Activated CD8-positive, alpha-beta memory T cell treated with anti-CD3 and anti-CD28 coated beads, Interleukin-2, amount 50 U/mL, for 48 hours (primary cell): ENCODE measurements around the gene EHD3.
A peak's percentile ranks its signal among the peaks of the same experiment; 100 is the strongest.

Source experiments
- DNase-seq: peaks from one replicate; pipeline ENCODE4 v3.0.0-alpha.2; 2020

EHD3 gene

DNA sequence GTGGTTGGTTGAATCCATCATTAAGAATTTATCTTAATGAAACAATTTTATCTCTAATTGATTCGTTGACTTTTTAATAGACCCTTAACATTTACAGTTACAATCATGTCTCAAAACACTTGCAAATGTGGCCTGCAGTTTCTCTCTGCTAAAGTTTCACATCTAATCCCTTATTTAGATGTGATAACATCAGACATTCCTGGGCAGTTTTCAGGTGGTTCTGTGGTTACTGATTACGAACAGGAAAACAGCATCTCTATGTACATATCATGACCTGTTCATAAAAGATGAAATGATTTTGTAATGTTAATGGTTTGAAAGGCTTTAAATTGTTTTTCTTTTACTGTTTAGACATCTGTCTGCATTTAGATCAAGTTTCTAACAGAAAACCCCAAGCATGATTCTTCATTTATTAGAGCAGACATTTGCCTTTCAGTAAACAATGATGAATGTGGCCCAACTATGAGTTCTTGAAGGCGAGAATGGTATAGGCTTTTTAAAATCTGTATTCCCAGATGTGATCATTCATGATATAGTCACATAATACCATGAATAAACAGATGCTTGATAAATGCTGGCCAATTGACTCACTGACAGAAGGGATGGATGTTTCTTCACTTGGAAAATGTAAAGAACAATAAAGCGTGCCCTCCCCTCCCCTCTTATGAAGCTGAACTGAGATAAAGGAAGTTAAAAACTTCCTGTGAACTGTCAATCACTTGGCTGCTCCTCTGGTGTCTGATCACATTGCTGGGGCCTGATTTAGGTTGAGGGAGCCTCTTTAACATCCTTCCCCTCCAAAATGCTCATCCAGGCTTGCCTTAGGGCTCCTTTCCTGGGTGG, 20.1 kb upstream of the EHD3 start:
- no peak for DNase-seq

DNA sequence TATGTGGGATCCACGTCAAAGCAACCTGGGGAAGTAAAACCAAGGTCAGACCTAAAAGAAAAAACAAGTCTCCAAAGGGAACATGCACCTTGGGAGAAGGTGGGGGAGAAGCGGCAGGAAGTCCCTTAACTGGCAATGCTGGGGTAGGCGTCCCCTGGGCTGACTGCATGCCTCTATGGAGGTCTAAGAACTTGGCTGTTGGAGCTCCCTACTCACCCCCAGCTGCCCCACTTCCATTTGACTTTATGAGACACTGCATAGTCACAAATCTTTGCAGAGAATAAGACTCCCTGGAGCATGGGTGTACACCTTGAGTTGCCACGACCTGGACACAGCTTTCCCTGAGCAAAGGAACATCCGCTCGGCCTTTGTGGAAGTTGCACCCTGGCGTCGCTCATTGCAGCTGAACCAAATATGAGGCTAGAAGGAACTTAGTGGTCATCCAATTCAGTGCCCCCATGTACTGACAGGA, 19.5 kb upstream of the EHD3 start:
- DNase-seq = no peak

DNA sequence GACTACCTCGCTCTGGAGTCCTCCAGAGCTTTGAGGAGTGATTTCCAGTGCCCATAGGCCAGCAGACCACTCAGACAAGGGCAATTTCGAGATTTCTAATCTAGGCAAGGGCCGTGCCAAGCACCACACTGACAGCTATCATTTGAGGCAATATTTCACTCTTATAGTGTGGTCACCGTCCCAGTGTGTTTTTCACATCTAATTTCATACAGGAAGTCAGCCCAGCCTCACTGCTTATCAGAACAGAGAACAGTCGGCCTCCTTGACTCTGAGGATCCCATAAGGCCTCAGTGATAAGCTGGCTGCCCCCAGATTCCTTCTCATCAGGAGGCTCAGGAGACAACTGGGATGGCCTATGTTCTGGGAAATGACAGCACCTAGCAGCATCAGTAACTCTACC, 17.2 kb upstream of the EHD3 start:
- no peak for DNase-seq

DNA sequence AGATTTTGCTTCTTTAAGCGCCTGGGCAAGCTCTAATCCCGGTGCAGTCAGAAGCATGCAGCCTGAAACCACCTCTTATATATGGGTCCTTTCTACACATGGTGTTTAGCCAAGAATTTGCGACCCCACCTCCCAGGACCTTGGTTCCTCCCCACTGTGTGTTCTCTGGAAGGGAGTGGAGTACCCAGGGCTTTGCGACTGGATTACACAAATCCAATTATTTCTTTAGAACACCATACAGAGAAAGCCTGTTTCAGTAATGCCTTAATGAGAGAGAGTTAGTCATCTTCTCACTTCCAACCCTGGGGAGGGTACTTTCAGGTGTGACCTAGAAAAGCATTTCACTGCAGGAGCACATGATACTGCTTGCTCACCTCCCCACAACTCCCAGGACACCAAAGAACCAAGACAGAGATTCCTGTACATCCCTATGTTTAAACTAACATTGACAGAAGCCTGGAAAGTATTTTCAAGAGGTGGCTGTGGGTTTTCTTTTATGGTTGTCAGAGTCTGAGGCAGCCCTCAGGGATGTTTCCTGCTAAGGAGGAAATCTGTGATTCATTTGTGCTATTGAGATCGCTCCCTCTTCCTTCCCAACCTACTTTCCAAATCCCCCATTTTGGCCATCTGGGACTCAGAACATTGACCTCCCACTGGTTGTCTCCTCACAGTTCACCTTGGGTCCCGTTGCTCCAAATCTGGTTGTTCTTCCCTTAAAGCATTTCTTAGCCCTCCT, 16.3 kb upstream of the EHD3 start, which contains the start of gene CAPN14:
CAPN14 (minus strand) TSS at position 51 of the 736 bp plus-strand sequence. CDS start 12,068 bp downstream, outside the sequence.
- no peak for DNase-seq

DNA sequence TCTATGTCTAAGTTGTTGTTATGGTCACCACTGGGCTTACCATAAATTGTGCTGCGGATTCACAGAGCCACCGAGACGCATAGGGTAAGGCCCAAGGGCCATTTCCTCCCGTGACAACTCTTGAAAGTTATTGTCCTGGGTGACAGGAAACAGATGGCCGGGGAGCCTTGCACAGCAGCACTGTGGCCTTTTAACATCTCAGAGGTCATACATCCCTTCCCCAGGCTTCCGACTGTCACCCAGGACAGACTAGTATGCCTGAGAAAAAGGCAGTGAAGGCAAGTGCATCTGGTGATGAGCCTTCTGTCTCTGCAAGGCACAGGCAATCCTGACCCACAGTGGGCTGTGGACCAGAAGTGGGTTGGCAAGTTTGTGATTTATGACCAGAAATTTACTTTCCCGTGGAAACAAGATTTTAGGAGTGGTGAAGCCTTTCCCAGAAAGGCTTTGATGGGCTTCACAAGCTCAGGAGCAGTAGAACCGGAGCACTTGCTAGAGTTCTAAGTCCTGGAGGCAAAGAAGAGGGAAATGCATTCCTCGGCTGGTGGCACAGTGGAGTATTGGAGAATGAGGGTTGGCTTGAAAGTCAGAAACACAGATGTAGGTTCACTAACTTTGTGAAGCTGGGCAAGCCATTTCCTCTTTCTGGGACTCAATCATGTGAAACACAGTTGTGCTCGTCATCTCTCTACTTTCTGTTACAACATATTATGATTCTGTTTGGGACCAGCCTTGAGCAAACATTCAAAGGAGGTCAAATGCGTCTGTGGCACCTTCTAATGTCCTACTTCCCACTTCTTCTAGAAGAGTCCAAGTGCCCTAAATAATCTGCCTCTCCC, 14.6 kb upstream of the EHD3 start:
- no peak for DNase-seq

DNA sequence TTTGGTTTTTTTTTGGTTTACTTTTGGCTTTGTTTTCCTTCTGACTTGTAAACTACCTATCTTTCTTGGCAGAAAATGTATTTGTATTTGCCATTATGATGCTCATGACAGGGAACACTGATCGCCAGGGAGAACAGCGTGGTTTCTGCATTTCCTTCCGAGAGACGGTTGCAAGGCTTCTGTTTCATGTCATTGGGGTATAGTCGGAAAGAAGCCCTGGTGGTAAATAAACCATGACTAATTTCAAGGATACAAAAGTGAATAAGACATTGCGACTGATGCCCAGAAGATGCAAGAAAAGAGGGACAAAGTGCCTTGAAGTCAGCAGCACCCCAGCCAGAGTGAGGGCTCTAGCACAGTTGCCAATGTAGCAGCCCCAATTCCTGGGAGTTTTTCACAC, 12.4 kb upstream of the EHD3 start:
- no peak for DNase-seq

DNA sequence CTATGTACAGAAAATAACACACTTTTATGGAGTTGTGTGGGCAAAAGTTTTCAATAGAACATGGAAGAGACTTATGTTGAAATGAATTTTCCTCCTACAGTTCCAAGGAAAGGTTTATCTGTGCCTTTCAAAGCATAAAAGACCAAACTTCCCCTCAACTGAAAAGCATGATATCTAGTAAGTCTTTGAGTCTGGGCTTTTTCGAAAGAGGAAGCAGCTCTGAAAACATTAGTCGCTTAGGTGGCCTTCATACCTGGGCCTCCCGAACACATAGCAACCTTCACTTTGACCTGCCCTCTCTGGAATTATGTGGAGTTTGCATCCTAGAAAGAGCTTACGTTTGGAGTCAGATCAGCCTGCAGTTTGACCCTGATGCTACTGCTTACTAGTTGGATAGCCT, 11.9 kb upstream of the EHD3 start:
- no peak for DNase-seq

DNA sequence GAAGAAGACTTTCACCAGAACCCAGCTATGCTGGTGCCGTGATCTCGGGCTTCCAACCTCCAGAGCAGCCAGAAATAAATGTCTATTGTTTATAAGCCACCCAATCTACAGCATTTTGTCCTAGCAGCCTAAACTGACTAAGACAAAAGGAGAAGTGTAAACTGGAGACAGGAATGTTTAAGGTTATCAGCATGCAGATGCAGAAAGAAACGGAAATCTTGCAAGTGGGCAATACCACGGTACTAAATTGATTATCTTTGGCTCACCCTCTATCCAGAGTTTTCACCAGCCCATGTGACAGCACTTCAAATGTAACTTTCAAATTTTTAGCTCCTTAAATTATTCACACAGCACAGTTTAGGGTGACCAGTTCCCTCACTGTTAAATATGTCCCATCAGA, 10.9 kb upstream of the EHD3 start:
- no peak for DNase-seq

DNA sequence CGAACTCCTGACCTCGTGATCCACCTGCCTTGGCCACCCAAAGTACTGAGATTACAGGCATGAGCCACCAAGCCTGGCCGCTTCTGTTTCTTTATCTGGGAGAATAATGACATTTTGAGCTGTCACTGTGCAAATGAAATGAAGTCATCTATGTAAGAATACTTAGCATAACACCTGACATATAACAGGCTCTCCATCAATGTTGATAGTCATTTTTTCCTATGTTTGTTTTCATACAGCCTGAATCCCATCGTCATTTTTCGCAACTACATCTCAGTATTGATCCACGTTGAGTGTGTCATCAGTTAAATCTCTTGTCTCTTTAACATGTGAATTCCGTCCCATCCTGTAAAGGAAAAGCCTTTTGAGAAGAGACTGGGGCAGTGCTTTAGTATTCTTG, 10.2 kb upstream of the EHD3 start:
- no peak for DNase-seq

DNA sequence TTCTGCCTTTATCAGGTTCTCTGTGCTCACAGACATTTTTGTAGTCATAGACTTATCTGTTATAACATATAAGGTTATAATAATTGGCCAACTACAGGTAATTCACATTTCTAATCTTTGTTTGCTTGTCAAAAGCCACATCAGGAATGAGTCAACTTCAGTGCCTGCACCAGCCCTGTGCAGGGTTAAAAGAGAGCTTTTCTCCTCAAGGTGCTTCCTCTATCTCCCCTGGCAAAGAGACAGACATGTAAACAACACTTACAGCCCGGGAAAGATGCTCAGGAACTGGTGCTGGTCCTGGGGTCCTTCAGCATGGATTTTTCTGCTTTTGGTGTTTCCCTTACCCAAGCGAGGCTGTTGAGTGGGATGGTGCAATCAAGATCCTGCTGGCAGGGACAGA, 7.7 kb upstream of the EHD3 start:
- DNase-seq = no peak

DNA sequence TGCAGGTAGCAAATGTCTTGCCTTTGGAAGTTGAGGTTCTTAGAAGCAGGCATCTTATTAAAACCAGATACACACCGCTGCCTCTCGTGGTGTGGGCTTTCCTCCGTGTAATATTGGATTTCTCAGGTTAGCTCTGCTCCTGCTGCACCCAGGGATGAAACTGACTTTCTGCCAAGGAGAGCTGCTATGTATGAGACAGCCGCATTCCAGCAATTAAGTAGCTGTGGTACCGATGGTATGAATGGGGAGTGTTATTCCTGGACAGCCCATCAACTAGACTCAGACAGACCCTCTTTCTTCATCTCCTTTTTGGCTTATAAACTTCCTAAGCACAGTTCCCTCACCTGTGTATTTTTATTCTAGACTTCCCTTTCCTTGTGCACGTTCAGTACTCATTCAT, 6.8 kb upstream of the EHD3 start:
- DNase-seq = no peak

DNA sequence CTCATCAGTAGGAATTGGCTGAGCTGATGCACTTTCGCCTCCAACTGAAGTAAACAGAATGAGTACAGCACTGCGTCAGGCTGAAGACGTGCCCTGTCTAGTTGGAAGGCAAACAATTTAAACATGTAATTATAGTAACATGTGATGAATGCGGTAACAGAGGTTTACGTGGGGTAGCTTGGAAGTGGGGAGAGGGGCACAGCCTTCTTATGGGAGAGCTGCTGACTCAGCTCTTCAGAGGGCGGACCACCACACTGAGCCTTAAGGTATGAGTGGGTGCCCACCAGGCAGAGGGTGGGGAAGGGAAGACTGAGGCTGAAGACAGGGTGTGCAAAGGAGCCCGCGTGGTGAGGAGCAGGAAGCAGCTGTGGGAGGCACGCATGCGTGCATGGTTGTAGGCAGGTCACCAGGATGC, 6.2 kb upstream of the EHD3 start:
- no peak for DNase-seq

DNA sequence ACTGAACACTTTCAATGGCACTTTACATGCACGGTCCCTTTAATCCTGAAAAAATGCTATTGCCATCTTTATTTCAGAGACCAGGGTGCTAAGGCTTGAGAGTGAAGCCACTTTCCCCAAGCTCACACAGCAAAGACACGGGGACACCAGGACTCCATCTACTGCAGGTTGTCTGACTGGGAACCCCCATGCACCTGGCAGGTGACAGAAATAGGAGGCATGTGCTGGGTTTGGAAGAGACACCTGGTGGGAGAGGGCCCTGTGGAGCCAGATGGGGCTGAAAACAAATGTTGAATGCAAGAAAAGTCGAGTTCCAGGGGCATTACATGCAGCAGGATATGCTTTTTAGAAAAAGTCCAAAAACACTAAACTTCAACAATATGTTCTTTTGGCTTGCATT, 5.2 kb upstream of the EHD3 start:
- DNase-seq = no peak

DNA sequence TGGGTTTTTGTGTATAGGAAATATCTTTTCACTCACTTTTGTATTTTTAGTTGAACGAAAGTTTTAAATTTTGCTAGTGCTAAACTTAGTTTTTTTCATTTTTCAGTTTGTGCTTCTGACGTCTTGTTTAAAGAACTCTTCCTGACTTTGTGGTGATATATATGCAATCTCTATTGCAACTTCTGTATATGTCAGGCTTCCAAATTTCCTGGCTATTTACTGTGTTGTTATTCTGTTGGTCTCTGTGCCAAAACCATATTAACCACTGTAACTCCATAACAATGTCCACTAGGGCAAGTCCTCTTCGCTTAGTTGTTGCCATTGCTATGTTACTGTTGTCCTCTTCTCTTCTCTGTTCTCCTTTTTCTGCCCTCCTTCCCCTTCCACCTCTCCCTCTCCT, 3.2 kb upstream of the EHD3 start:
- no peak for DNase-seq

DNA sequence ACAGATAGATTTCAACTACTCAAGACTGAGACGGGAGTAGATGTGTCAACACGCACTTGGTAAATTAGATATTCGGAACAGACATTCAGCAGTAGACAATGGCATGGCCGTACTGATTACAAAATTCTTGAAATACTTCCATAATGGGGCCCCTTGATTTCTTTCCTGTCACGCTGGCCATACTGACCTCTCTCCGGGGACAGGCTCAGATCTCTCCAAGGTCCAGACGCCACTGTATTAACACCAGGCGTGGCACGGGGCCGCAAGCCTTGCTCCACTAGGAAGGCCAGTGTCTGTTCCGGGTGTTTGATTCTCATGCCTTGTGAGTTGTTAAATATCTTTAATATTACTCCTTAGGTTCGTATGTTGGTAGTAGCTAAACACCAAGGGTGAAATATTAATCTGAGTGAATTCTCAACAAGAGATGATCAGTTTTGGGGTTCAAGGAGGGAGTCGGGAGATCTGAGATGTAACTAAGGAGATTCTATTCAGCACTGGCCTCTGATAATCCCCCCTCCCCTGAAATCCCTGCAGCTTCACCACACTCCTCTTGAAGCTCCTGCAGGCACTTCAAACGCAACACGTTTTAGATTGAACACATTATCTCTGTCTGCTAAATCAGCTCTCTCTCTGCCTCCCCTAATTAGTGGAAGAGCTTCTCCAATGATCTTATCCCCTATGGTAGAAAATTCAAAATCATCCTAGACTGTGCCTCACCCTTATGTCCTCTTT, 2.2 kb upstream of the EHD3 start:
- no peak for DNase-seq

DNA sequence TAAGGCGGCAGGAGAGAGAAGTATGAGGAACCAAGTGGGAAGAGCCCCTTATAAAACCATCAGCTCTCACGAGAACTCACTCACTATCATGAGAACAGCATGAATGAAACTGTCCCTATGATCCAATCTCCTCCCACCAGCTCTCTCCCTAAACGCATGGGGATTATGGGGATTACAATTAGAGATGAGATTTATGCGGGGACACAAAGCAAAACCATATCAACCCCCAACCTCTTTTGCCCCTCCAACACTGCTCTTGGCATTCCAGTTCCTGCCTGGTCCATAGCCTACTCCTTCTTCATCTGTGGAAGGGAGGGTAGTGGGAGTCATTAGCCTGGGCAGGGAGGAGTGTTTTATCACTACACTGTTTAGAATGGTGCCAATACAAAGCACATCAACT, 1.4 kb upstream of the EHD3 start:
- DNase-seq = no peak

DNA sequence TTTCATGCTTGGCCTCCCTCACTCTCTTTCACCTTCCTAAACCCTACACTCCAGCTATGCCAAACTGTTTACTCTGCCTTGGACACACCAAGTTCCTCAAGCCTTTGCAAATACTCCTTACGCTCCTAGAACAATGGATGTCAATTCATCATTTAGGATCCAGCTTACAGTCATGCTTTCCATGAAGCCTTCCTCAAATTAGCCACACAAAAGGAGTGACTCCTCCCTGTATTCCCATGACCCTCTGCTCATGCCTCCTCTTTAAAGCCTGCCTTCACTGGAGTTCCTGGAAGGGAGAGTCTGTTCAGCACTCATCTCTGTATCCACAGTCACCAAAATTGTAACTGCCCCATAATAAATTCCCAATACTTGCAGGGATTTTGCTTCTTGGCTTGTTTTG, 721 bp upstream of the EHD3 start:
- DNase-seq = peak; percentile 36

DNA sequence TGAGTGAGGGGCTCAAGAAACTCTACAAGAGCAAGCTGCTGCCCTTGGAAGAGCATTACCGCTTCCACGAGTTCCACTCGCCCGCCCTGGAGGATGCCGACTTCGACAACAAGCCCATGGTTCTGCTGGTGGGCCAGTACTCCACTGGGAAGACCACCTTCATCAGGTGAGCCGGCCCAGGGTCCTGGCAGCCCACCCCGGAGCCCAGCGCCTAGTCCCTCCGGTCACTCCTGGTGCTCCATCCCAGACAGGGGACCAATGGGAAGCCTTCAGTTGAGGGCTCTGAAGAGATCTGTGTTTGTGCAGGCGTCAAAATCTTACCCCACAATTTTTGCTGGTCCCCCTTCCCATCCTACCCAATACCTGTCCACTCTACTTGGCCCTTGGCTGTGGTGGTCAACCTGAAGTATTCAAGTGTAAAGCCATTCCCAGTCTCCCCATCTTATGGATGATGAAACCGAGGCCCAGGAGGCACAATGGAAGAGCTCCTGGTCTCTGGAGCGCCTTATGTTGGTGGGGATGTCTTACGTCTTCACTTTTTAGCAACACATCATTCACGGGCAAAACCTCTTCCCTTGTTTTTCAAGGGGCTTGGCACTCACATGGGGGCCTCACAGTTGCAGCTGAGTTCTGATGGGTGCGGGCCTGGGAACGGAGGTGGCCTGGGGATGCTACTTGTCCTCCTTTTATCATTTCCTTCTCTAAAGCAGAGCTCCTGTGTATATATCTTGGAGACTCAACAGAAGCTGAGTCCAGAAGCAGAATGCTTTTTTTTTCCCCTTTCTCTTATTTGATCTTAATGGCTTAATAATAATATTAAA, 941 bp downstream of the EHD3 start:
- peak; percentile 49 for DNase-seq

DNA sequence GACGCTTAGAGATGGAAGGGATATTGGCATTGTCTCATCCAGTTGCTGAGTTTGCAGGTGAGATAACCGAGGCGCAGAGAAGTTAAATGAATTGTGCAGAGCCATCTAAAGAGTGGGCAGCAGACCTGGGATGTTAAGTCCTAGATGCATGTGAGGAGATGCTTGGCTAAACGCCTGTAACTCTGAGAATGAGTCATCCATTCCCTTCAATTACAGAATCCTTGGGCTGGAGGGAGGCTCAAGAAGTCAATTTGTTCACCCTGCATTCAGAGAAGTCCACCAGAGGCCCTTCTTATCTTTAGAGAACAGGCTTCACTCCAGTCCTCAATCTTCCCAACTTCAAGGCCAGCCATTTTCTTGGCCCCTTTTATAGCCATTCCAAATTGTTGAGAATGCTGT, 1.6 kb downstream of the EHD3 start:
- DNase-seq = no peak

DNA sequence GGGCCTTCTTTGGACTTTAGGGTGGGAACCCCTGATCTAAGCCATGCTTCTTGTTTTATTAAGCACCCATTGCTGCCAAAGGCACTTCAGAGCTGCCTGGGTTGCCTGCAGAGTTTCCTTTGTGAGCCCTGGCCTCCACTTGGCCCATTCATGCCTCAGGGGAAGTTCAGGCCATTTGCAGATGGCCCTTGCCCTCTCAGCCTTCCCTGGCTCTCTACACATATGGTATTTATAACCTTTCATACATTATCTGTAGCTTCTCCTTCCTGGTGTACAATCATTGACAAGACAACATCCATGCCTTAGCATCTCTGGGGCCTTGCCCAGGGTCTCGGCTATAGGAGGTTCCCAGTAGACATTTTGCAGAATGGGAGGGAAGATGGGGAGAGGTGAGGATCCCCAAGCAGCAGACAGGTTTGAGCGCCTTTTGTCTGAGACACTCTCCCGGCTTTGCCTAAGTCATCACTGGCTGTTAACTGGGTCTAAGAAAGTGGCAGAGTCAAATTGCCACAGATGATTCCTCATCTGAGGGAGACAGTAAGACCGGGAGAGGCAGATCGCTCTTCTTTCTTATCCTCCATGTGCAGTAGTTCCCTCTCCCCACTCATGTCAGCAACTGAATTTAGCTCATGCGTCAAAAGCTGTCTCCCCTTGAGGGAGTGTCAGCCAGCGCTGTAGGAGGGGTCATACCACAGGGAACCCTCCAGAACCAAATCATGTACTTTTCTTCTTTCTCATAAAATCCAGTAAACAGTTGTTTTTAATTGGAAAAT, 2.7 kb downstream of the EHD3 start:
- DNase-seq = peak; percentile 38
